ENCODE results near the gene PPP1R15B.

Gene PPP1R15B

GRCh38 chr1:204407295-204407971, 4.2 kb downstream of the PPP1R15B start:
- TF ChIP-seq YY1 (IDR thresholded peaks at IDR 0.05; ENCODE audit: low read depth): no peak
- TF ChIP-seq MAX (IDR thresholded peaks at IDR 0.05): no peak

- TF ChIP-seq TCF12 (IDR thresholded peaks at IDR 0.05; ENCODE audit: low read depth): no peak
- TF ChIP-seq ZBTB7A (IDR thresholded peaks at IDR 0.05; ENCODE audit: low read depth): no peak
- TF ChIP-seq TEAD4 (IDR thresholded peaks at IDR 0.05): no peak
- no peak for TF ChIP-seq NFIC (IDR thresholded peaks at IDR 0.05)
- TF ChIP-seq CEBPB (IDR thresholded peaks at IDR 0.05): no peak
- TF ChIP-seq TAF1 (IDR thresholded peaks at IDR 0.05; ENCODE audit: low read depth): no peak
- no peak for TF ChIP-seq MAX (IDR thresholded peaks at IDR 0.05)
- TF ChIP-seq REST (IDR thresholded peaks at IDR 0.05; ENCODE audit: low read depth): no peak
- no peak for TF ChIP-seq YY1 (IDR thresholded peaks at IDR 0.05; ENCODE audit: low read depth)
- TF ChIP-seq USF1 (IDR thresholded peaks at IDR 0.05): no peak
- TF ChIP-seq CREB1 (IDR thresholded peaks at IDR 0.05; ENCODE audit: low read depth): no peak
- no peak for TF ChIP-seq EGR1 (IDR thresholded peaks at IDR 0.05)
Measured at GRCh38 chr1:204406621-204407020, 5.0 kb downstream of the PPP1R15B start.

GRCh38 chr1:204405988-204406387, 5.6 kb downstream of the PPP1R15B start:
- TF ChIP-seq RAD21 (IDR thresholded peaks at IDR 0.05; ENCODE audit: low read depth): no peak
- no peak for TF ChIP-seq FOXM1 (IDR thresholded peaks at IDR 0.05; ENCODE audit: borderline replicate concordance, low read depth)
- no peak for TF ChIP-seq NFIC (IDR thresholded peaks at IDR 0.05)
- TF ChIP-seq REST (IDR thresholded peaks at IDR 0.05; ENCODE audit: low read depth): no peak
- no peak for TF ChIP-seq EP300 (IDR thresholded peaks at IDR 0.05; ENCODE audit: borderline replicate concordance)
- no peak for TF ChIP-seq CEBPB (IDR thresholded peaks at IDR 0.05)
- TF ChIP-seq TCF12 (IDR thresholded peaks at IDR 0.05; ENCODE audit: low read depth): no peak
- TF ChIP-seq YY1 (IDR thresholded peaks at IDR 0.05; ENCODE audit: low read depth): no peak

- TF ChIP-seq CEBPB (IDR thresholded peaks at IDR 0.05) (no peak), YY1 (IDR thresholded peaks at IDR 0.05; ENCODE audit: low read depth) (no peak), TAF1 (IDR thresholded peaks at IDR 0.05; ENCODE audit: low read depth) (no peak), RAD21 (IDR thresholded peaks at IDR 0.05; ENCODE audit: low read depth) (no peak), MAX (IDR thresholded peaks at IDR 0.05) (no peak), REST (IDR thresholded peaks at IDR 0.05; ENCODE audit: low read depth) (no peak), USF1 (IDR thresholded peaks at IDR 0.05) (no peak), ZBTB7A (IDR thresholded peaks at IDR 0.05; ENCODE audit: low read depth) (no peak), TCF12 (IDR thresholded peaks at IDR 0.05; ENCODE audit: low read depth) (no peak), FOXM1 (IDR thresholded peaks at IDR 0.05; ENCODE audit: borderline replicate concordance, low read depth) (no peak), EP300 (IDR thresholded peaks at IDR 0.05; ENCODE audit: borderline replicate concordance) (no peak), EGR1 (IDR thresholded peaks at IDR 0.05) (no peak), CREB1 (IDR thresholded peaks at IDR 0.05; ENCODE audit: low read depth) (no peak), TEAD4 (IDR thresholded peaks at IDR 0.05) (no peak), NFIC (IDR thresholded peaks at IDR 0.05) (no peak)
Measured at GRCh38 chr1:204404629-204405028, 7.0 kb downstream of the PPP1R15B start.

All from Ishikawa (cell line).